CD14-positive monocyte (primary cell): ENCODE data around the gene TOM1L2. TPM values are rescaled to one million over a fixed set of nuclear protein-coding genes. Genes with fewer than 3 reads are reported as not detected.
A peak's percentile ranks its signal among the peaks of the same experiment; 100 is the strongest.

Source experiments
- DNase-seq, 3 donors: peaks; one replicate each; pipeline ENCODE4 v3.0.0-alpha.2; 2011 to 2022
- H2AFZ ChIP-seq: 2 replicates; pipeline ENCODE4 v1.6.0; 2012; ENCODE audit warnings: mild to moderate bottlenecking, low read depth, low read length, inconsistent platforms; ENCODE audit not compliant: insufficient read depth, poor library complexity, severe bottlenecking
- H3K27ac ChIP-seq, 2 donors: 1 replicate in 1 of 2; 2 replicates in 1 of 2; pipeline ENCODE4 v1.5.1; 2012 to 2013; ENCODE audit warnings: low read length in 2 of 2, control low read depth in 1 of 2, inconsistent platforms in 1 of 2, low read depth in 1 of 2, mild to moderate bottlenecking in 1 of 2
- H3K27me3 ChIP-seq, 2 donors: one replicate each; pipeline versions ENCODE4 v1.6.0 to v1.6.1; 2011 to 2013; ENCODE audit warnings: low read length in 2 of 2; ENCODE audit not compliant: control insufficient read depth in 2 of 2, insufficient read depth in 2 of 2
- H3K36me3 ChIP-seq, 2 donors: replicated peaks in 1 of 2; 1 replicate in 1 of 2; 2 replicates in 1 of 2; pipeline versions ENCODE4 v1.5.1 to v1.6.1; 2012 to 2013; ENCODE audit warnings: low read length in 2 of 2, control low read depth in 1 of 2, inconsistent platforms in 1 of 2, mild to moderate bottlenecking in 1 of 2; ENCODE audit not compliant: insufficient read depth in 2 of 2, control insufficient read depth in 1 of 2
- H3K4me1 ChIP-seq, 2 donors: 1 replicate in 1 of 2; 2 replicates in 1 of 2; pipeline versions ENCODE4 v1.5.1 to v1.6.1; 2012 to 2013; ENCODE audit warnings: low read length in 2 of 2, control low read depth in 1 of 2, inconsistent platforms in 1 of 2, mild to moderate bottlenecking in 1 of 2, moderate library complexity in 1 of 2; ENCODE audit not compliant: insufficient read depth in 2 of 2, control insufficient read depth in 1 of 2
- H3K4me2 ChIP-seq: replicated peaks from 2 replicates; pipeline ENCODE3; 2012; ENCODE audit warnings: low read length, moderate library complexity, mild to moderate bottlenecking; ENCODE audit not compliant: poor library complexity, severe bottlenecking; ENCODE audit errors: extremely low read depth
- H3K4me3 ChIP-seq, 3 experiments: fragments of 200-600 bp in 1 of 3; sonication (generic) in 1 of 3; replicated peaks in 1 of 3; 1 replicate in 2 of 3; 2 replicates in 1 of 3; pipeline ENCODE4 v1.5.1; 2011 to 2013; ENCODE audit warnings: low read length in 3 of 3, mild to moderate bottlenecking in 3 of 3, control low read depth in 2 of 3, low read depth in 2 of 3, inconsistent platforms in 1 of 3, moderate library complexity in 1 of 3
- H3K79me2 ChIP-seq: 2 replicates; pipeline ENCODE4 v1.6.0; 2012; ENCODE audit warnings: mild to moderate bottlenecking, control low read depth, inconsistent platforms, low read length, moderate library complexity; ENCODE audit not compliant: insufficient read depth
- H3K9ac ChIP-seq: 2 replicates; pipeline ENCODE4 v1.6.0; 2017; ENCODE audit warnings: low read length, mild to moderate bottlenecking; ENCODE audit not compliant: insufficient read depth, poor library complexity, severe bottlenecking
- H3K9me3 ChIP-seq, 2 donors: replicated peaks in 1 of 2; 1 replicate in 1 of 2; 2 replicates in 1 of 2; pipeline versions ENCODE4 v1.5.1 to v1.6.1; 2012 to 2013; ENCODE audit warnings: low read length in 2 of 2, control low read depth in 1 of 2; ENCODE audit not compliant: control insufficient read depth in 1 of 2, insufficient read depth in 1 of 2
- H4K20me1 ChIP-seq: 2 replicates; pipeline ENCODE4 v1.6.0; 2012; ENCODE audit warnings: mild to moderate bottlenecking, low read length, control low read depth, moderate library complexity; ENCODE audit not compliant: insufficient read depth
- H3K27ac Mint-ChIP-seq, 7 donors: one replicate each; pipeline ENCODE4 v1.8.0; 2020; ENCODE audit warnings: mild to moderate bottlenecking in 7 of 7, mixed read lengths in 7 of 7, moderate library complexity in 6 of 7, inconsistent platforms in 2 of 7
- H3K27me3 Mint-ChIP-seq, 3 donors: one replicate each; pipeline ENCODE4 v1.8.0; 2021 to 2022; ENCODE audit warnings: low read depth in 3 of 3, mild to moderate bottlenecking in 3 of 3, mixed read lengths in 3 of 3, moderate library complexity in 3 of 3, inconsistent platforms in 1 of 3
- H3K36me3 Mint-ChIP-seq, 2 donors: one replicate each; pipeline ENCODE4 v1.8.0; 2020; ENCODE audit warnings: mixed read lengths in 2 of 2, inconsistent platforms in 1 of 2, mild to moderate bottlenecking in 1 of 2
- H3K4me1 Mint-ChIP-seq: one replicate; pipeline ENCODE4 v1.8.0; 2020; ENCODE audit warnings: mild to moderate bottlenecking, mixed read lengths
- H3K4me3 Mint-ChIP-seq, 2 donors: one replicate each; pipeline ENCODE4 v1.8.0; 2020; ENCODE audit warnings: mild to moderate bottlenecking in 2 of 2, mixed read lengths in 2 of 2, moderate library complexity in 1 of 2
- H3K9me3 Mint-ChIP-seq, 7 donors: one replicate each; pipeline ENCODE4 v1.8.0; 2020 to 2022; ENCODE audit warnings: mixed read lengths in 7 of 7, mild to moderate bottlenecking in 6 of 7, moderate library complexity in 6 of 7, inconsistent platforms in 2 of 7
- CTCF ChIP-seq: fragments of 200-600 bp; IDR thresholded peaks from one replicate; pipeline ENCODE4 v1.8.0; 2022; ENCODE audit warnings: antibody characterized with exemption, mild to moderate bottlenecking
- WGBS: methylation state at CpG from one replicate; pipeline ENCODE4 v1.1.5; 2013; ENCODE audit warnings: missing lambda C conversion rate; ENCODE audit not compliant: insufficient coverage; 5-methylcytosine and 5-hydroxymethylcytosine counted together
- intact Hi-C, 2 donors: fragments of 100-400 bp; cut with micrococcal nuclease; formaldehyde crosslinking; loops; one replicate each; pipeline versions ENCODE4 v1.15.0 to v1.15.1; 2023
- polyA plus RNA-seq, 3 donors: library from polyadenylated mRNA; depleted of rRNA in 1 of 3; unstranded in 2 of 3; stranded (reverse) in 1 of 3; fragments of 300-500 nt in 2 of 3; fragments of >200 nt in 1 of 3; fragmentation: Illumina TruSeq in 2 of 3; gene quantifications; 1 replicate in 2 of 3; 2 replicates in 1 of 3; pipeline ENCODE4 v1.2.3, GENCODE V29; 2012 to 2021

TOM1L2 gene
- polyA plus RNA-seq, 3 donors: 1.7 to 28.2 (median 2.8) TPM

- no peaks in the 10 kb centered on the region for H3K79me2 ChIP-seq
- H2AFZ ChIP-seq: no peak overlapping the region
- no peak for TF ChIP-seq CTCF
- H3K4me1 ChIP-seq: no peaks in the 10 kb centered on the region
- H3K36me3 ChIP-seq: peaks cover 48 to 79% of the 10 kb centered on the region in 2 donors
- H3K4me1 Mint-ChIP-seq: peaks cover 4% of the 10 kb centered on the region
- no peaks in the 10 kb centered on the region for H3K9me3 Mint-ChIP-seq
- 93% methylated on average over 3 of the region's 8 CpGs for WGBS
- H3K4me3 Mint-ChIP-seq: no peak overlapping the region
- H3K4me2 ChIP-seq: no peak overlapping the region
- no peaks in the 10 kb centered on the region for H3K9me3 ChIP-seq
- peak overlapping the region in 5 of 7 donors; percentile 6 to 63 (median 39) for H3K27ac Mint-ChIP-seq
- no peaks in the 10 kb centered on the region for H4K20me1 ChIP-seq
- H3K9ac ChIP-seq: no peak overlapping the region
- H3K4me3 ChIP-seq: no peak overlapping the region
- no peaks in the 10 kb centered on the region for H3K27me3 Mint-ChIP-seq
- peaks cover 67 to 77% of the 10 kb centered on the region in 2 donors for H3K36me3 Mint-ChIP-seq
- no peak overlapping the region for H3K27ac ChIP-seq
- no peaks in the 10 kb centered on the region for H3K27me3 ChIP-seq
- DNase-seq: no peak
- intact Hi-C loops: no loop called here
Observed at GRCh38 chr17:17873450-17873991, 98.7 kb downstream of the TOM1L2 start.

- Histone ChIP-seq H3K9ac (no peak overlapping the region), H4K20me1 (no peaks in the 10 kb centered on the region), H3K4me3 (no peak overlapping the region), H3K79me2 (no peaks in the 10 kb centered on the region), H3K27me3 (no peaks in the 10 kb centered on the region), H3K4me2 (no peak overlapping the region), H3K9me3 (no peaks in the 10 kb centered on the region), H3K27ac (no peak overlapping the region), H3K4me1 (no peaks in the 10 kb centered on the region), H2AFZ (no peak overlapping the region), H3K36me3 (peaks cover 48 to 79% of the 10 kb centered on the region in 2 donors)
- H3K9me3 Mint-ChIP-seq: no peaks in the 10 kb centered on the region
- DNase-seq: no peak
- peaks cover 67 to 77% of the 10 kb centered on the region in 2 donors for H3K36me3 Mint-ChIP-seq
- peaks cover 4% of the 10 kb centered on the region for H3K4me1 Mint-ChIP-seq
- H3K27ac Mint-ChIP-seq: peak overlapping the region in 3 of 7 donors; percentile 46 to 63 (median 47)
- WGBS: 92% methylated on average over 7 of the region's 9 CpGs
- no peak overlapping the region for H3K4me3 Mint-ChIP-seq
- no peaks in the 10 kb centered on the region for H3K27me3 Mint-ChIP-seq
- intact Hi-C loops: no loop called here
- no peak for TF ChIP-seq CTCF
Observed at GRCh38 chr17:17872547-17873345, 99.5 kb downstream of the TOM1L2 start.
